Naive thymus-derived CD4-positive, alpha-beta T cell (primary cell): Measurements from ENCODE around the gene HTR4. TPM values are rescaled to one million over a fixed set of nuclear protein-coding genes. Genes with fewer than 3 reads are reported as not detected.

Experiments
- ATAC-seq: fragments of 150-1000 bp; cut with Tn5 transposase; 2 replicates; pipeline ENCODE4 v1.10.0; 2021; ENCODE audit warnings: mild to moderate bottlenecking, moderate library complexity
- CTCF ChIA-PET: fragments of 350-600 bp; sonication (Branson Sonifier 250); formaldehyde crosslinking; loops from one replicate; lab custom pipeline; 2021; ENCODE audit warnings: antibody characterized with exemption; lab: Charles Lee
- POLR2A ChIA-PET: fragments of 350-600 bp; sonication (Branson Sonifier 250); formaldehyde crosslinking; loops from one replicate; lab custom pipeline; 2021; ENCODE audit warnings: antibody characterized with exemption, inconsistent platforms; lab: Charles Lee
- DNase-seq, 9 donors: peaks; one replicate each; pipeline versions ENCODE4 v3.0.0 to v3.0.0-alpha.2; 2020 to 2022; ENCODE audit warnings: mixed read lengths in 1 of 9
- H3K27ac ChIP-seq: one replicate; pipeline ENCODE4 v1.7.0; 2013; ENCODE audit warnings: mild to moderate bottlenecking, low read depth, low read length, moderate library complexity
- H3K27me3 ChIP-seq, 2 donors: one replicate each; pipeline ENCODE4 v1.7.0; 2013; ENCODE audit warnings: low read length in 2 of 2, mild to moderate bottlenecking in 2 of 2, moderate library complexity in 2 of 2; ENCODE audit not compliant: control insufficient read depth in 2 of 2, insufficient read depth in 2 of 2
- H3K36me3 ChIP-seq, 3 experiments: 1 replicate in 2 of 3; 2 replicates in 1 of 3; pipeline ENCODE4 v1.7.0; 2013; ENCODE audit warnings: low read length in 3 of 3, mild to moderate bottlenecking in 3 of 3, moderate library complexity in 1 of 3; ENCODE audit not compliant: insufficient read depth in 3 of 3, control insufficient read depth in 2 of 3
- H3K4me1 ChIP-seq, 2 donors: one replicate each; pipeline ENCODE4 v1.7.0; 2013; ENCODE audit warnings: low read length in 2 of 2, mild to moderate bottlenecking in 2 of 2, moderate library complexity in 1 of 2; ENCODE audit not compliant: control insufficient read depth in 2 of 2, insufficient read depth in 2 of 2
- H3K4me3 ChIP-seq: 2 replicates; pipeline ENCODE4 v1.7.0; 2013; ENCODE audit warnings: mild to moderate bottlenecking, low read length
- H3K9me3 ChIP-seq, 3 experiments: 1 replicate in 2 of 3; 2 replicates in 1 of 3; pipeline ENCODE4 v1.7.0; 2013; ENCODE audit warnings: low read length in 3 of 3; ENCODE audit not compliant: control insufficient read depth in 2 of 3
- H3K27ac Mint-ChIP-seq, 9 donors: one replicate each; pipeline ENCODE4 v1.8.0; 2020 to 2022; ENCODE audit warnings: mixed read lengths in 9 of 9, mild to moderate bottlenecking in 8 of 9, moderate library complexity in 5 of 9, inconsistent platforms in 2 of 9
- H3K27me3 Mint-ChIP-seq, 5 donors: one replicate each; pipeline ENCODE4 v1.8.0; 2021 to 2022; ENCODE audit warnings: mixed read lengths in 5 of 5, mild to moderate bottlenecking in 1 of 5
- H3K36me3 Mint-ChIP-seq, 5 donors: one replicate each; pipeline ENCODE4 v1.8.0; 2020 to 2022; ENCODE audit warnings: mixed read lengths in 5 of 5, mild to moderate bottlenecking in 3 of 5, inconsistent platforms in 1 of 5
- H3K4me1 Mint-ChIP-seq, 7 donors: one replicate each; pipeline ENCODE4 v1.8.0; 2020 to 2022; ENCODE audit warnings: mixed read lengths in 7 of 7, mild to moderate bottlenecking in 3 of 7, inconsistent platforms in 1 of 7
- H3K4me3 Mint-ChIP-seq, 10 donors: one replicate each; pipeline ENCODE4 v1.8.0; 2020 to 2022; ENCODE audit warnings: mild to moderate bottlenecking in 10 of 10, mixed read lengths in 10 of 10, moderate library complexity in 6 of 10, inconsistent platforms in 2 of 10
- H3K9me3 Mint-ChIP-seq, 11 donors: one replicate each; pipeline ENCODE4 v1.8.0; 2020 to 2022; ENCODE audit warnings: mixed read lengths in 11 of 11, mild to moderate bottlenecking in 4 of 11, inconsistent platforms in 1 of 11, moderate library complexity in 1 of 11
- intact Hi-C, 2 donors: fragments of 100-400 bp; cut with micrococcal nuclease; formaldehyde crosslinking; loops; one replicate each; pipeline ENCODE4 v1.15.1; 2023
- polyA plus RNA-seq, 2 donors: library from polyadenylated mRNA; unstranded; fragments of 300-500 nt; fragmentation: Illumina TruSeq; gene quantifications; one replicate each; pipeline ENCODE4 v1.2.3, GENCODE V29; 2021
- total RNA-seq, 6 experiments: library from RNA in 5 of 6; stranded (reverse) in 5 of 6; gene quantifications; 1 replicate in 5 of 6; 2 replicates in 1 of 6; pipeline ENCODE4 v1.2.3 and lab custom pipeline; 2021 to 2026

HTR4 gene
- total and polyA plus RNA-seq, 7 experiments from 2014 or later = not detected

GRCh38 chr5:148482697-148483462 is 171.4 kb downstream of the HTR4 start:
- H3K27me3 Mint-ChIP-seq = peaks cover 30 to 56% (median 50%) of the 10 kb centered on the region in 5 donors
- no peaks in the 10 kb centered on the region for H3K36me3 ChIP-seq
- H3K36me3 Mint-ChIP-seq = no peaks in the 10 kb centered on the region
- peak overlapping the region in 1 of 9 donors; percentile 57 for H3K27ac Mint-ChIP-seq
- H3K4me3 Mint-ChIP-seq = peak overlapping the region in 6 of 10 donors; percentile 2 to 55 (median 30)
- intact Hi-C loops = loop anchor here (1.0 to 5.0 kb wide), 5 partner anchors 38 to 304 kb away; no protein-coding TSS in a partner anchor
- no peaks in the 10 kb centered on the region for H3K4me1 ChIP-seq
- H3K9me3 Mint-ChIP-seq = no peaks in the 10 kb centered on the region
- peak; percentile 8 to 62 (median 41) for DNase-seq
- POLR2A ChIA-PET = interaction anchor here (0.8 kb wide), 1 partner anchor 9 kb away, joined by 4 read pairs; no protein-coding TSS in a partner anchor
- peak; percentile 80 for ATAC-seq
- no peak overlapping the region for H3K27ac ChIP-seq
- H3K9me3 ChIP-seq = no peaks in the 10 kb centered on the region
- H3K27me3 ChIP-seq = no peaks in the 10 kb centered on the region
- peaks cover 0 to 10% (median 6%) of the 10 kb centered on the region in 7 donors for H3K4me1 Mint-ChIP-seq
- CTCF ChIA-PET = no interaction called here
- H3K4me3 ChIP-seq = no peak overlapping the region

- H3K36me3 Mint-ChIP-seq = no peaks in the 10 kb centered on the region
- POLR2A ChIA-PET = interaction anchor here (0.8 kb wide), 1 partner anchor 9 kb away, joined by 4 read pairs; no protein-coding TSS in a partner anchor
- ATAC-seq (no peak), DNase-seq (no peak)
- Histone ChIP-seq H3K4me1 (no peaks in the 10 kb centered on the region), H3K27me3 (no peaks in the 10 kb centered on the region), H3K9me3 (no peaks in the 10 kb centered on the region), H3K4me3 (no peak overlapping the region), H3K36me3 (no peaks in the 10 kb centered on the region), H3K27ac (no peak overlapping the region)
- CTCF ChIA-PET = no interaction called here
- H3K27me3 Mint-ChIP-seq = peaks cover 25 to 59% (median 47%) of the 10 kb centered on the region in 5 donors
- peak overlapping the region in 1 of 10 donors; percentile 21 for H3K4me3 Mint-ChIP-seq
- peaks cover 0 to 10% (median 6%) of the 10 kb centered on the region in 7 donors for H3K4me1 Mint-ChIP-seq
- intact Hi-C loops = loop anchor here in 1 of 2 donors (2.0 to 5.0 kb wide), 2 partner anchors 37 to 190 kb away; no protein-coding TSS in a partner anchor
- H3K9me3 Mint-ChIP-seq = no peaks in the 10 kb centered on the region
- H3K27ac Mint-ChIP-seq = no peak overlapping the region
These were observed 172.1 kb downstream of the HTR4 start for GRCh38 chr5:148482196-148482595.

- no peaks in the 10 kb centered on the region for H3K27me3 ChIP-seq
- H3K27ac Mint-ChIP-seq = no peak overlapping the region
- no peak overlapping the region for H3K4me3 ChIP-seq
- no peak for ATAC-seq
- no peak overlapping the region for H3K27ac ChIP-seq
- POLR2A ChIA-PET = no interaction called here
- H3K4me3 Mint-ChIP-seq = no peak overlapping the region
- CTCF ChIA-PET = no interaction called here
- H3K9me3 ChIP-seq = no peaks in the 10 kb centered on the region
- no peak for DNase-seq
- no peaks in the 10 kb centered on the region for H3K9me3 Mint-ChIP-seq
- intact Hi-C loops = no loop called here
- peaks cover 0 to 4% (median 2%) of the 10 kb centered on the region in 7 donors for H3K4me1 Mint-ChIP-seq
- H3K36me3 Mint-ChIP-seq = no peaks in the 10 kb centered on the region
- H3K36me3 ChIP-seq = no peaks in the 10 kb centered on the region
- no peaks in the 10 kb centered on the region for H3K4me1 ChIP-seq
- peaks cover 12 to 35% (median 21%) of the 10 kb centered on the region in 5 donors for H3K27me3 Mint-ChIP-seq
These were observed 176.9 kb downstream of the HTR4 start for GRCh38 chr5:148477429-148477828.

GRCh38 chr5:148476302-148476701 is 178.0 kb downstream of the HTR4 start:
- no peak for ATAC-seq
- Histone ChIP-seq H3K27ac (no peak overlapping the region), H3K36me3 (no peaks in the 10 kb centered on the region), H3K9me3 (no peaks in the 10 kb centered on the region), H3K27me3 (no peaks in the 10 kb centered on the region), H3K4me3 (no peak overlapping the region), H3K4me1 (no peaks in the 10 kb centered on the region)
- CTCF ChIA-PET = no interaction called here
- H3K27ac Mint-ChIP-seq = no peak overlapping the region
- no peak overlapping the region for H3K4me3 Mint-ChIP-seq
- H3K36me3 Mint-ChIP-seq = no peaks in the 10 kb centered on the region
- peaks cover 7 to 27% (median 12%) of the 10 kb centered on the region in 5 donors for H3K27me3 Mint-ChIP-seq
- DNase-seq = no peak
- H3K9me3 Mint-ChIP-seq = no peaks in the 10 kb centered on the region
- H3K4me1 Mint-ChIP-seq = no peaks in the 10 kb centered on the region
- POLR2A ChIA-PET = no interaction called here
- intact Hi-C loops = no loop called here

- Mint-ChIP-seq H3K27me3 (peaks cover 7 to 27% (median 12%) of the 10 kb centered on the region in 5 donors), H3K9me3 (no peaks in the 10 kb centered on the region), H3K4me3 (no peak overlapping the region), H3K36me3 (no peaks in the 10 kb centered on the region), H3K27ac (no peak overlapping the region), H3K4me1 (no peaks in the 10 kb centered on the region)
- no peaks in the 10 kb centered on the region for H3K4me1 ChIP-seq
- intact Hi-C loops = no loop called here
- DNase-seq = no peak
- H3K27ac ChIP-seq = no peak overlapping the region
- CTCF ChIA-PET = no interaction called here
- H3K4me3 ChIP-seq = no peak overlapping the region
- H3K36me3 ChIP-seq = no peaks in the 10 kb centered on the region
- H3K27me3 ChIP-seq = no peaks in the 10 kb centered on the region
- ATAC-seq = no peak
- POLR2A ChIA-PET = no interaction called here
- H3K9me3 ChIP-seq = no peaks in the 10 kb centered on the region
These were observed 180.3 kb downstream of the HTR4 start for GRCh38 chr5:148474025-148474511.

GRCh38 chr5:148471379-148471778 is 182.9 kb downstream of the HTR4 start:
- Histone ChIP-seq H3K9me3 (no peaks in the 10 kb centered on the region), H3K27me3 (no peaks in the 10 kb centered on the region), H3K27ac (no peak overlapping the region), H3K36me3 (no peaks in the 10 kb centered on the region), H3K4me3 (no peak overlapping the region), H3K4me1 (no peaks in the 10 kb centered on the region)
- intact Hi-C loops = no loop called here
- Mint-ChIP-seq H3K27ac (no peak overlapping the region), H3K27me3 (peaks cover 0 to 15% (median 1%) of the 10 kb centered on the region in 5 donors), H3K4me1 (peaks cover 0 to 2% (median 0%) of the 10 kb centered on the region in 7 donors), H3K4me3 (no peak overlapping the region), H3K36me3 (no peaks in the 10 kb centered on the region), H3K9me3 (no peaks in the 10 kb centered on the region)
- ATAC-seq (no peak), DNase-seq (no peak)
- POLR2A ChIA-PET = no interaction called here
- CTCF ChIA-PET = no interaction called here
